DMS79 (cell line): ENCODE results near the gene MBD4.
A peak's percentile ranks its signal among the peaks of the same experiment; 100 is the strongest.
"Not testable (repeated sequence)": the region's sequence is repeated elsewhere in the genome, so short reads cannot be mapped to it uniquely, and the experiment has no call there.

Experiments used
- DNase-seq: peaks from one replicate; lab custom pipeline; 2025; lab: John Stamatoyannopoulos, UW

Gene MBD4

GRCh38 chr3:129409541-129409940, 30.2 kb downstream of the MBD4 start:
- no peak for DNase-seq

- DNase-seq: no peak
Measured at GRCh38 chr3:129404610-129405009, 35.1 kb downstream of the MBD4 start.

- no peak for DNase-seq
Measured at GRCh38 chr3:129404130-129404529, 35.6 kb downstream of the MBD4 start.

DNA sequence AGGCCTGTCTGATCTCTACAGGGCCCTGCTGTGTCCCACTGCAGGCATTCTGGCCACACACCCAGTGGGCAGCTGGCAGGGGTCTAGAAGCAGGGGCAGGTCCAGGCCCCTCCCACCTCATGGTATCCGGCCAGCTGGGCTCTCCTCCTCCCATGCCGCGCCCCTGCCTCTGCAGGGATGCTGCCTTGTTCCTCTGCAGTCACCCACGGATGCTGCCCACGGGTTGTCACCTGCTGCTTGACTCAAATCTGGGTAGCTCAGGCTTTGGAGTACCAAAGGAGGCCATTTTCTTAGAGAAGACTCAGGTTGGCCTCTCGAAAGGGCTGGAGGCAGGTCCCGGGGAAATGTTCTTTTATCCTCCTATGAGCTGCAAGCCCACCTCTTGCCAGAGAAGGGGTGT, 36.3 kb downstream of the MBD4 start:
- DNase-seq: no peak

DNA sequence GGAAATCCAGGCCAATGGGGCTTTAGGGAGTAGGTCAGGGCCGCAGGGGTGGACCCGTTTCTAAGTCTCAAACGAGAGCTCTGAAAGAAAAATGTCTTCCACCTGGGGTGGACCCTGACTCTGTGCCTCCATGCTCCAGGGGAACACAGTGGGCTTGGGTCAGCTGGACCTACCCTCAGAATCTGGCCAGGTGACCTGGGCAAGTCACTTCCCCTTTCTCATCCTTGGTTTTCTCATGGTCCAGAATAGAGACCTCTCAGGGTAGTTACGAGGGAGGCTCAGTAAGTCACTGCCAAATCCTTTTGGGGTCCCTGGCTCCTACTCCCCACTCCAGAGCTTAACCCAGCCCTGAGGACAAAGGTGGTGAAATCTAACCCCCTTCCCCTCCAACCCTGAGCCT, 37.1 kb downstream of the MBD4 start:
- no peak for DNase-seq

DNA sequence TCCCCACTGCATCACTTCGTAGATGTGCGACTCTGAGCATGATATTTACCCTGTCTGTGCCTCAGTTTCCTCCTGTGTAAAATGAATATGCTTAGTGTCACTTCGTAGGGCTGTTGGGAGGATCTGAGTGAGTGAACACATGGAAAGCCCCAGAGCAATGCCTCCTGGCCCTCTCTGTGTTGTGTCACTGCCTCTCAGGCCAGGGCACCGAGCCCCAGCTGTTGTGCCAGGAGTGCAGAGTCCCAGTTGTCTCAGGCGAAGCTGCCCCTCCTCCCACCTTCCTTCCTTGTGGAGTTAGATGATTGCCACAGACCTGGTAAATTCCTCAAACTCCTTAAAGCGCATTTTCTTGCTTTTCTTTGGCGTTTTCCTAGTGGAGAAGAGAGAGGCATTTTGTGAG, 37.5 kb downstream of the MBD4 start:
- DNase-seq: no peak

DNA sequence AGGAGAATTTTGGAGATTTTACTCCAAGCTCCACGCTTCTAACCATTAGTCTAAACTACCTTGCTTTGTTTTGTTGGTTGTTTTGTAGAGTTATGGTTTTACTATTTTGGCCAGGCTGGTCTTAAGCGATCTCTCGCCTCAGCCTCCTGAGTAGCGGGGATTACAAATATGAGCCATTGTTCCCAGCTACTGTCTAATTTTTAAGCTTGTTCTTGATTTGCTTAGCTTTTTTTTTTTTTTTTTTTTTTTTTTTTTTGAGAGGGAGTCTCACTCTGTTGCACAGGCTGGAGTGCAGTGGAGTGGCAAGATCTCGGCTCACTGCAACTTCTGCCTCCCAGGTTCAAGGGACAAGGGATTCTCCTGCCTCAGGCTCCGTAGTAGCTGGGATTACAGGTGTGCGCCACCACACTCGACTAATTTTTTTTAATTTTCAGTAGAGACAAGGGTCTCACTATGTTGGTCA, 39.8 kb downstream of the MBD4 start:
- DNase-seq: no peak

- peak; percentile 91 for DNase-seq
Measured at GRCh38 chr3:129399145-129399894, 40.4 kb downstream of the MBD4 start.

- DNase-seq: no peak
Measured at GRCh38 chr3:129398803-129399144, 41.0 kb downstream of the MBD4 start.

- not testable (repeated sequence) for DNase-seq
Measured at GRCh38 chr3:129393760-129394564, 45.8 kb downstream of the MBD4 start.

DNA sequence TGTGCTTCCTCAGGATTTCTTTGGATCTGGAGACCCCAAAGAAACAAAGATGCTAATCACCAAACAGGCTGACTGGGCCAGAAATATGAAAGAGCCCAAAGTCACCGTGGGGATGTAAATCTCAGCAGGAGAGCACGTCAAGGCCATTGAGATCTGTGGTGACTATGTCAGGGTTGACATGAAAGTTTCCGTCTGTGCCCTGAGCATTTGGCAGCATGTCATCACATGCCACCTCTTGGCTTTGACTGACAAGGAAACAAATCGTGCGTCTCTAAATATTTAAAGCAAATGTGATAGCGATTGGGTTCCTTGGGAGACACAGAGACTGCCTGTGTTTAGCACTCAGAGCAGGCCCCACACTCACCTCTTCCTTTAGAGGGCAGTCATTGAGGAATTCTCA, 46.5 kb downstream of the MBD4 start:
- no peak for DNase-seq

GRCh38 chr3:129392106-129392887, 47.5 kb downstream of the MBD4 start:
- DNase-seq: not testable (repeated sequence)

GRCh38 chr3:129391583-129391982, 48.2 kb downstream of the MBD4 start:
- not testable (repeated sequence) for DNase-seq

GRCh38 chr3:129389572-129389937, 50.2 kb downstream of the MBD4 start:
- DNase-seq: no peak

- DNase-seq: not testable (repeated sequence)
Measured at GRCh38 chr3:129388791-129389571, 50.8 kb downstream of the MBD4 start.

DNA sequence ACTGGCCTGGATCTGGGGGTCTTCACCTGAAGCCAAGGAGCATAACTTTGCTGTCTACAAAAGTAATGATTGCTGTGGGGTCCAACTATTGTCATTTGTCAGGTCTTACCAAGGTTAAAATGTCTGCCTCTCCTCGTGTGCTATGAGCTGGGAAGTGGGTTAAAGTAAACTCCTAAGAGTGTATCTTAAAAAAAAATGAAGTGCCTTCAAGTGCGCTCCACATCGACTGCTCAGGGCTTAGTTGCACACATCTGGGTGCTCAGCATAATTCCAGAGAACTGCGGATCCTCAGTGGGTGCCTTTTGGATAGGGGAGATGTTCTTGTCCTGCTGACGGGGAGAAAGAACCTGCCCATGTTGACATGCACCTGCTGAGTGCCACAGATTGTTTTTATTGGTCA, 52.3 kb downstream of the MBD4 start:
- DNase-seq: no peak

GRCh38 chr3:129386984-129387383, 52.8 kb downstream of the MBD4 start:
- no peak for DNase-seq

GRCh38 chr3:129385507-129385906, 54.2 kb downstream of the MBD4 start:
- not testable (repeated sequence) for DNase-seq

DNA sequence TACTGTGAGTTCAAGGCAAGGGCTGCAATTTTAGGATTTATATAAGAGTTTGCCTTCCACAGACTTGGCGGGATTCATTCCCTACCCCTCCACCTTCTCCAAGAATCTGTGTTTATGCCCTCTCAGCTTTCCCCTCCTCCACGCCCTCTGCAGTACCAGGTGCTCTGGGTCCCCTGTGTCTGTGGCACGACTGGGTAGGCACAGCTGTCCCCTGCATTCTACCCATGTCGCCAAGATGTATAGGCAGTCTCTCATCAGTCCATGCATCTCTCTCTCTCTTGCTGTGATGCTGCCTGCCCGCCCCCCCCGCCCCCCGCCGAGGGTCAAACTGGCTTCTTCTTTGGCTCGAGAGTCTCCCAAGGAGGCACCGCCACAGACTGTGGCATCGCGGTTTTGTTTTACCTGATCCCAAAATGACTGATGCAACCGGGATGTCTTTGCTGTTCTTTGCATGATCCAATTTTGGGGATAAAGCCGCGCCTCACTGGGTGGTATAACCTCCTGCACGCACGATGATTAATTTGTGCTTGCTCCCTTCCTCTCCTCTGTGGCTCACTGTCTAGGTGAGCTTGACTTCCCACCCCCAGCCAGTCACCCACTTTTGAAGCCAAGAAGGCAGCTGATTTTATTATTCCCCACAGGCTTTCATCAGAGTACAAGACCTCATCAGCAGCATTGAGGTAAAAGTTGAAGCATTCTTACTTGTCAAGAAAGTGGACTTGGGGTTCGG, 55.0 kb downstream of the MBD4 start:
- DNase-seq: no peak

GRCh38 chr3:129384103-129384502, 55.6 kb downstream of the MBD4 start:
- not testable (repeated sequence) for DNase-seq

GRCh38 chr3:129383292-129383860, 56.4 kb downstream of the MBD4 start:
- peak; percentile 30 for DNase-seq
